HK-2 (cell line): ENCODE data around the gene CNN2.

Experiments
- DNase-seq: peaks from one replicate; pipeline ENCODE4 v3.0.0-alpha.2; 2018; ENCODE audit not compliant: unreplicated experiment

CNN2 gene

DNA sequence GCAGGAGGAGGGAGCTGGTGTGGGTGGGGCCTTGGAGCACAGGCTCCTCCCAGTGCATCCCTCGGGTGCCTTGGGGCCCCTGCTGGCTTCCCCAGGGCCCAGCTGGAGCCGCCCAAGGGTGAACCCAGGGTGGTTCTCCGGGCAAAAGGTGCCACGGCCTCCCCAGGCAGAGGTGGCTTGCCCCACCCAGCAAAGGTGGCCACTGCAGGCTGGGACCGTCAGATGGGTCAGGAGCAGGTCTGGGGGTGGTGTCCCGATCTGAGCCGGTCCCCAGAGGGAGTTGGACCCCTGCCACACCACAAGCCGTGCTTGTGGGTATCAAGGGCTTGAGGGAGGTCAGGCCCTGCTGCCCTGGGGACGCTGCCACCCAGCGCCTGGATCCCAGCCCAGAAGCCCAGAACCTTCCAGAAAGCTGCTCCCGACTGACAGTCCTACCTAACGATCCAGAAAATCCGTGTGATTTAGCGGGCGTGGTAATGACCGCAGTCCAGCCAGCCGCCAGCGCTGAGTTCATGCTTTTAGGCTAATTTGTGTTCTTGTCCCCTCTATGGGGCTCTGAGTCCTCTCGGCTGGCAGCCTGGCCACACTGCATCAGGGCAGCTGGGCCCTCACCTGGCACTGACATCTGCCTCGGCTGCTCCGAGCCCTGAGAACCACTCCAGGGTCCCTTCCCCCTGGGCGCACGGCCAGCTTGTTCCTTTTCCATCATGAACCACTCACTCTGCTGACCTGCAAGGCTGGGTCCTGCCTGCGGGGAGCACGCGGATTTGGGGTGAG lies 31.2 kb upstream of the CNN2 start:
- peak; percentile 75 for DNase-seq

- peak; percentile 78 for DNase-seq
Measured at GRCh38 chr19:996051-996838, 30.2 kb upstream of the CNN2 start.

- DNase-seq = no peak
Measured at GRCh38 chr19:998064-998463, 28.3 kb upstream of the CNN2 start.

DNA sequence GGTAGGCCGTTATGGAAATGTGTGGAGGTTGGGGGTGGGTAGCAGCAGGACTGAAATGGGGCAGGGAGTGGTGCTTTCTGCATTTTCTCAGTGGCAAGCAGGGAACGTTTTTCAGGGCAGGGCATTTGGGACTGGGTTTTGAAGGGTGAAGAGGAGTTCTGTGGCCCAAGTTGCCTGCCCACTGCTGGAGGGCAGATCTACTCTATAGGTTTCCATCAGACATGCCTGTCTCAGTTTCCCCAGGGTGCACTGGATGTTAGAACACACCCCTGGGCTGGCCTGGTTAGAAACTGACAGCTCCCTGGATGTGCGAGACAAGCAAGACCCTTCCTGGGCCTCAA lies 27.1 kb upstream of the CNN2 start:
- no peak for DNase-seq

GRCh38 chr19:1000095-1000494 lies 26.3 kb upstream of the CNN2 start, which contains the start of gene GRIN3B:
Gene GRIN3B, plus strand, starts transcription at chr19:1000419. Its CDS starts 19 bp downstream, at chr19:1000438.
- DNase-seq = peak; percentile 65

- DNase-seq = no peak
Measured at GRCh38 chr19:1000591-1001537, 25.5 kb upstream of the CNN2 start.

GRCh38 chr19:1001538-1002166 lies 24.8 kb upstream of the CNN2 start:
- peak; percentile 71 for DNase-seq

GRCh38 chr19:1002600-1002999 lies 23.8 kb upstream of the CNN2 start:
- DNase-seq = no peak

- no peak for DNase-seq
Measured at GRCh38 chr19:1003283-1003682, 23.1 kb upstream of the CNN2 start.

- no peak for DNase-seq
Measured at GRCh38 chr19:1004204-1004802, 22.1 kb upstream of the CNN2 start.

DNA sequence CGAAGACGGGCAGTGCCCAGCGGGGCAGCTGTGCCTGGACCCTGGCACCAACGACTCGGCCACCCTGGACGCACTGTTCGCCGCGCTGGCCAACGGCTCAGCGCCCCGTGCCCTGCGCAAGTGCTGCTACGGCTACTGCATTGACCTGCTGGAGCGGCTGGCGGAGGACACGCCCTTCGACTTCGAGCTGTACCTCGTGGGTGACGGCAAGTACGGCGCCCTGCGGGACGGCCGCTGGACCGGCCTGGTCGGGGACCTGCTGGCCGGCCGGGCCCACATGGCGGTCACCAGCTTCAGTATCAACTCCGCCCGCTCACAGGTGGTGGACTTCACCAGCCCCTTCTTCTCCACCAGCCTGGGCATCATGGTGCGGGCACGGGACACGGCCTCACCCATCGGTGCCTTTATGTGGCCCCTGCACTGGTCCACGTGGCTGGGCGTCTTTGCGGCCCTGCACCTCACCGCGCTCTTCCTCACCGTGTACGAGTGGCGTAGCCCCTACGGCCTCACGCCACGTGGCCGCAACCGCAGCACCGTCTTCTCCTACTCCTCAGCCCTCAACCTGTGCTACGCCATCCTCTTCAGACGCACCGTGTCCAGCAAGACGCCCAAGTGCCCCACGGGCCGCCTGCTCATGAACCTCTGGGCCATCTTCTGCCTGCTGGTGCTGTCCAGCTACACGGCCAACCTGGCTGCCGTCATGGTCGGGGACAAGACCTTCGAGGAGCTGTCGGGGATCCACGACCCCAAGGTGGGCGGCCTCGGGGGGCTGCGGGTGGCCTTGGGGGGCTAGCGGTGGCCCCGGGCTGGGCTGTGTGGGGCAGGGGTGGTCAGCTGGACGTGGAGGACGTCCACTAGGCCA lies 21.4 kb upstream of the CNN2 start:
- DNase-seq = no peak

GRCh38 chr19:1006711-1007398 lies 19.6 kb upstream of the CNN2 start:
- DNase-seq = no peak

DNA sequence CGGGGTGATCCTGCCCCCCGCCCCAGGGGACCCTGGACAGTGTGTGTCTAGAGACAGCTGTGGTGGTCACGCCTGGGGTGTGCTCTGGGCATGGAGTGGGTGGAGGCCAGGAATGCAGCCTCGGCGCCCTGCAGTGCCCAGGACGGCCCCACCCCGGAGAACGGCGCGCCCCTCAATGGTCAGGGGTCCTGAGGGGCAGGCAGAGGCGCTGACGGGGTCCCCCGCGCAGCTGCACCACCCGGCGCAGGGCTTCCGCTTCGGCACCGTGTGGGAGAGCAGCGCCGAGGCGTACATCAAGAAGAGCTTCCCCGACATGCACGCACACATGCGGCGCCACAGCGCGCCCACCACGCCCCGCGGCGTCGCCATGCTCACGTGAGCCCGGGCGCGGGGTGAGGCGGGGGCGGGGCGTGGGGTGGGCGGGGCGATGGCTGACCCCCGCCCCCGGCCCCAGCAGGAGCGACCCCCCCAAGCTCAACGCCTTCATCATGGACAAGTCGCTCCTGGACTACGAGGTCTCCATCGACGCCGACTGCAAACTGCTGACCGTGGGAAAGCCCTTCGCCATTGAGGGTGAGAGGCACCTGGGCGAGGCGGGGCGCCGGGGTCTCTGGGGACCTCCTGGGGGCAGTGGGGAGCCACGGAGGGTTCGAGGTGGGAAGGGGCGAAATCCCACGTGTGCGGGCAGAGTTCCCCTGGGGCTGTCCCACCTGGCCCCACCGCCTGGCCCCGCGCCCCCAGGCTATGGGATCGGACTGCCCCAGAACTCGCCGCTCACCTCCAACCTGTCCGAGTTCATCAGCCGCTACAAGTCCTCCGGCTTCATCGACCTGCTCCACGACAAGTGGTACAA lies 18.8 kb upstream of the CNN2 start:
- no peak for DNase-seq

DNA sequence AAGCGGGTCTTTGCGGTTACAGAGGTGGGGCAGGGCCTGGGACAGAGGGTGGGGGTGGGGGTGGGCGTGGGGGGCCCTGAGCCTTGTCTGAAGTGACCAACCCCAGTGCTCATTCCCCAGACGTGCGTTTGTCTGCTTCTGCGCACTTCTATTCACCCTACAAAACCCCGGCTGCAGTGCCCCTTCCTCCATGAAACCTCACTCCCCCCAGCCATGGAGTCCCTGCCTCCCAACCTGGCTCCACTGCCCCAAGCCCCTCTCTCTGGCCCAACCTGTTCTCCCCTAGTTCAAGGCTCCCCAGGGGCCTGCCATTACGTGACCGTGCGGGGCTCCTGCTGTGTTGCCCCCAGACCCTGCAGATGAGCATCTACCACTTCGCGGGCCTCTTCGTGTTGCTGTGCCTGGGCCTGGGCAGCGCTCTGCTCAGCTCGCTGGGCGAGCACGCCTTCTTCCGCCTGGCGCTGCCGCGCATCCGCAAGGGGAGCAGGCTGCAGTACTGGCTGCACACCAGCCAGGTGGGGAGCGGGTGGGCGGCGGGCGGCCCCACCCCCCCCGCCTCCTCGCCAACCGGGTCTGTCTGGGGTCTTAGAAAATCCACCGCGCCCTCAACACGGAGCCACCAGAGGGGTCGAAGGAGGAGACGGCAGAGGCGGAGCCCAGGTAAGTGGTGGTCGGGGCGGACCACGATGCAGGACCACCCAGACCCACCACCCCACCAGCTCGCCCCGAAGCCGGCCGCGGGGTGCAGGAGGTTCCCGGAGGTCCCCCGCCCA lies 18.0 kb upstream of the CNN2 start:
- DNase-seq = no peak

- DNase-seq = no peak
Measured at GRCh38 chr19:1009041-1009980, 17.1 kb upstream of the CNN2 start.

GRCh38 chr19:1009981-1010538 lies 16.3 kb upstream of the CNN2 start:
- no peak for DNase-seq
